NT2/D1 (cell line): Measurements from ENCODE around the gene NKAIN1.

ENCODE experiments used
- DNase-seq: peaks from one replicate; pipeline ENCODE4 v3.0.0-alpha.2; 2011; ENCODE audit warnings: low read depth, low spot score
- H3K27me3 ChIP-seq: 2 replicates; pipeline ENCODE4 v1.6.0; 2011; ENCODE audit warnings: mild to moderate bottlenecking; ENCODE audit not compliant: insufficient read length, insufficient read depth
- H3K36me3 ChIP-seq: 2 replicates; pipeline ENCODE4 v1.6.1; 2011; ENCODE audit warnings: mild to moderate bottlenecking, low read length, mixed read lengths; ENCODE audit not compliant: insufficient read depth, insufficient read length
- H3K4me1 ChIP-seq: 2 replicates; pipeline ENCODE4 v1.5.1; 2011; ENCODE audit not compliant: insufficient read depth, insufficient read length
- H3K4me3 ChIP-seq: 2 replicates; pipeline ENCODE4 v1.5.1; 2011; ENCODE audit warnings: low read depth; ENCODE audit not compliant: insufficient read length
- H3K9ac ChIP-seq: 2 replicates; pipeline ENCODE4 v1.6.0; 2011; ENCODE audit warnings: low read depth; ENCODE audit not compliant: insufficient read length
- H3K9me3 ChIP-seq: 2 replicates; pipeline ENCODE4 v1.5.1; 2011; ENCODE audit warnings: mild to moderate bottlenecking, low read length; ENCODE audit not compliant: insufficient read depth
- SUZ12 ChIP-seq: IDR thresholded peaks from 2 replicates; pipeline ENCODE4 v1.6.1; 2011; ENCODE audit not compliant: insufficient read length, insufficient read depth; ENCODE audit errors: extremely low read depth
- YY1 ChIP-seq: IDR thresholded peaks from 2 replicates; pipeline ENCODE4 v1.6.1; 2011; ENCODE audit not compliant: insufficient read length, insufficient read depth
- ZNF274 ChIP-seq: IDR thresholded peaks from 2 replicates; pipeline ENCODE4 v1.6.1; 2011; ENCODE audit warnings: mild to moderate bottlenecking, low read depth, low read length

The NKAIN1 gene

DNA sequence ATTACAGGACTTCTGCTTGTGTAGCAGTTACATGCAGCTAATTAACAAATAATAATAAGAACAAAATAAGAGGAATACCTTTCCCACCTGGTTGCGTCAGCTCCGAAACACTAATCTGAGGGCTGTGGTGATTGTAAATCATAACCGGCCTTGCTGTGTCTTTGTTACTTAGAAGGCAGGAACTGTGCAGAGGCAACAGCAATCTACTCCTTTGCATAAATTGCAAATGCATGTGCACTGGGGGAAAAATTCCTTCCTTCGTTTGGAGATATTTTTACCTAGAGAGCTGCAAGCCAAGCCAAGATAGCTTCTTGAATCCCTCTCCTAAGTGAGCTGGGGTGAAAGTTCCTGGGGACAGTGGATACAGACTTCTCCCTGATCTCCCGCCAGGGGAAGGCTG, 46.0 kb downstream of the NKAIN1 start:
- Histone ChIP-seq H3K4me3 (no peak overlapping the region), H3K36me3 (no peaks in the 10 kb centered on the region), H3K4me1 (peaks cover 16% of the 10 kb centered on the region), H3K9ac (peak overlapping the region; percentile 51), H3K27me3 (no peaks in the 10 kb centered on the region), H3K9me3 (no peaks in the 10 kb centered on the region)
- TF ChIP-seq SUZ12 (no peak), ZNF274 (no peak), YY1 (no peak)
- no peak for DNase-seq

DNA sequence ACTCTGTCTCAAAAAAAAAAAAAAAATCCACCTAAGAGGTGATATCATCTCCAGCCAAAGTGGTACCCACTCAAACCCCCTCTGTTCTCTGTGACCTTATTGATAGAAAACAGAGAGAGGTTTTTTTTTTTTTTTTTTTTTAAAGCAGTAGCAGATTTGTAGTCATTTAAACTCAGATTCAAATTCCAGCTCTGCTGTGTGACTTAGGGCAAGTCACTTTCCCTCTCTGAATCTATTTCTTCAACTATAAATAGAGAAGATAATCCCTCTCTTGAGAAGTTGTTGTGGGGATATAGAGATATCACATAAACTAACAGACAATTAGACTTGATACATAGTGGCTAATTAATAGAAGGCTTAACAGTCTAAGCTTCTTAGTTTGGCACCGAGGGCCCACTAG, 48.4 kb downstream of the NKAIN1 start:
- DNase-seq = no peak
- Histone ChIP-seq H3K27me3 (no peaks in the 10 kb centered on the region), H3K9ac (no peak overlapping the region), H3K36me3 (no peaks in the 10 kb centered on the region), H3K4me3 (no peak overlapping the region), H3K4me1 (peaks cover 11% of the 10 kb centered on the region), H3K9me3 (no peaks in the 10 kb centered on the region)
- TF ChIP-seq ZNF274 (no peak), SUZ12 (no peak), YY1 (no peak)

DNA sequence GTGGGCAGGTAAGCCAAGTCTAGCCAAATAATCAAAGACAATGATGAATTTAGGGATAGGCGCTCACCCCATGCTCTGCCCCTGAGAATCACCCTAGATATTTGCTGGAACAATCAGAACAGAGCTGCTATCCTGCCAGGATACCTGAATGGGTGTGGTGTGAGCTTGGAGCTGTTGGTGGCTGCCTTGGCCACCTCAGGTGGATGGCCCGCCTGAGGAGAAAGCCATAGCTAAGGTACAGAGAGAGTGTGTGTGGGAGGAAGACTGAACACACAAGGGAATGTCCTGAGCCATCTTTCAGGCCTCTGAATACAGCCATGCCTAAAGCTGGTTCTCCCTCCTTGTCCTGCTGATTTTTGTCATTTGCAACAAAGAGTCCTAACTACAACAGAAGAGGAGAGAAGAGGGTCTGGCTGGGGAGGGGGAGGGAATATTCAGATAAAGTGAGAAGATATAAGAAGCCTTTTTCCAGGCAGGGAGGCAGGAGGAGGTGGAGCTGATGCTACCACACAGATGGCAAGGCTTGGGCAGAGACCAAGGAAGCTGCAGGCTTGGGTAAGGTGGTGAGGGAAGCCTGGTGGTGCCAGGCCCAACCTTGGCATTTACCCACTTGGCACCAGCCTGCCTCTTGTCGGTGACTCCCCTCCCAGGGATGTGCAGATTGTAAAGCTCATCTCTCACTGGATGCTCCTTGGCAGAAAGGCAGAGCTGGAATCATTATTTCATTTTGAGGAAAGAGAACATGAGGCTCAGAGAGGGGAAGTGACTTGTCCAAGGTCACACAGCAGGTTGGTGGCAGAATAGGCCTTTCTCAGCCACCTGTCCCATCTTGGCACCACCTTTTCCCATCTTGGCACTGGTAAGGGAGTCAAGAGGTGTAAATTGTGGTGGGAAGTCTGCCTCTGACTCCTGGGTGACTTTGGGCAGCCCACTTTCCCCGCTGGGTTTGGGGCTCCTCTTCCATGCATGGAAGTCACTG, 49.7 kb downstream of the NKAIN1 start:
- TF ChIP-seq ZNF274 = no peak
- no peak for TF ChIP-seq SUZ12
- no peak for TF ChIP-seq YY1

DNA sequence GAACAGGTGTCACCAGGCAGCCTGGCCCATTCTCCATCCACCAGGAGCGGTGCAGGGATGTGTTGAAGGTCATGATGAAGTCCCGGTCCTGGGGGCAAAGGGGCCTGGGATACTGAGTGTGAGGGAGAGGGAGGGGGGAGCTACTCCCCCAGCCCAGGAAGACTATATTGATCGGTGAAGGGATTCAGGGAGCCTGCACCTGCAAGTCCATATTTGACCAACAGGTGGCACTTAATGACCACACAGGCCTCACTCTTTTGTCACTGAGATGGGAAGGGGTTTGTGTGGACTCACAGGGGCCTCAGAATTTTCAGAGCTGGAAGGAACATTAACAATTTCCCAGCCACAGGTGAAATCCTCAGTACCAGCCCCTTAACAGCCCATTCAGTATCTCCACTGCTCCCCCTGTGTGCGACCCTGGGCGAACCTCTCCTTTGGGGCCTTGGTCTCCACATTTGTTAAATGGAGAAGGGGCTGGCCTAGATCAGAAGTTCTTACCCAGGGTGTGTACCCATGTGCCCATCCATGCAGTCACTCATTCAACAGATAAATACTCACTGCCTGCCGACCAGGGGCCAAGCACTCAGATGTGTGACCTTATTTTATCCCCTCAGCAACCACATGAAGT, 55.6 kb downstream of the NKAIN1 start:
- Histone ChIP-seq H3K9me3 (no peaks in the 10 kb centered on the region), H3K4me1 (no peaks in the 10 kb centered on the region), H3K4me3 (no peak overlapping the region), H3K36me3 (peaks cover 18% of the 10 kb centered on the region), H3K9ac (no peak overlapping the region), H3K27me3 (no peaks in the 10 kb centered on the region)
- peak; percentile 69 for DNase-seq
- TF ChIP-seq YY1 (no peak), SUZ12 (no peak), ZNF274 (no peak)

More for the DNA sequence above, 49.7 kb downstream of the NKAIN1 start:
- Histone ChIP-seq H3K4me3 (no peak overlapping the region), H3K27me3 (no peaks in the 10 kb centered on the region), H3K36me3 (no peaks in the 10 kb centered on the region), H3K9ac (no peak overlapping the region), H3K9me3 (no peaks in the 10 kb centered on the region), H3K4me1 (peaks cover 11% of the 10 kb centered on the region)
- DNase-seq = no peak

DNA sequence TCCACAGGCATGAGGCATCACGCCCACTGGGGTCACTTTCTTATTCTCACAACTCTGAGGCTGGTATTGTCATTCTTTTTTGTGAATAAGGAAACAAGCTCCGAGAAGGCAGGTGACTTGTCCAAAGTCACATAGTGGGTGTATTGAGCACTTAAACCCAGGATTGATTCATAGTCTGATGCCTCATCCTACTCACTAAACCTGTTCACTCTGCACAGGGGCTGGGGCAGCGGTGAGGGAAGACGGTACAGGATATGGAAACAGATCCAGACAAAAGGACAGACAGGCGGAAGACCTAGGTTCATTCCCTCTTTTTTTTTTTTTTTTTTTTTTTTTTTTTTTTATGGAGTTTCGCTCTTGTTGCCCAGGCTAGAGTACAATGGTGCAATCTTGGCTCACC, 56.6 kb downstream of the NKAIN1 start:
- H3K36me3 ChIP-seq = peaks cover 18% of the 10 kb centered on the region
- H3K4me3 ChIP-seq = no peak overlapping the region
- H3K9me3 ChIP-seq = no peaks in the 10 kb centered on the region; the same call in 1 of the 2 replicates
- no peak for DNase-seq
- no peak for TF ChIP-seq ZNF274
- TF ChIP-seq SUZ12 = no peak
- TF ChIP-seq YY1 = no peak
- no peaks in the 10 kb centered on the region for H3K27me3 ChIP-seq
- H3K9ac ChIP-seq = no peak overlapping the region
- no peaks in the 10 kb centered on the region for H3K4me1 ChIP-seq

DNA sequence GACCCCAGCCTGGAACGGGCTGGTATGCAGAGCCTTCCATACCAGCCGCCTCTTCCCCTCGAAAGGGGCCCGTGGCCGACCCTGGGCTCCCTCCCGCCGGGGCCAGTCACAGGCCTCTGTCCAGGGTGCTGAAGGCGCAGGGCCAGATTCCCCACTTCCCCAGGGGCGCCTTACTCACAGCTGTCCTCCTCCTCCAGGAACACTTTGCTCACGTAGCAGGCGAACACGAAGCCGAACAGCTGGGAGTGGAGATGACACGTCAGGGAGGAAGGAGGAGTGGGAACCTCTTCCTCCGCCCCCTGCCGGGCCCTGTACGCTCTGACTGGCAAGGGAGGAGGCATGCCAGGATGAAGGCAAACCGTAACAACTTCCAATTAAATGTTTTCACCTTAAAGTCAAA, 57.3 kb downstream of the NKAIN1 start:
- Histone ChIP-seq H3K9ac (no peak overlapping the region), H3K36me3 (peaks cover 18% of the 10 kb centered on the region), H3K27me3 (no peaks in the 10 kb centered on the region), H3K4me1 (no peaks in the 10 kb centered on the region), H3K4me3 (no peak overlapping the region), H3K9me3 (no peaks in the 10 kb centered on the region; the same call in 1 of the 2 replicates)
- DNase-seq = no peak
- TF ChIP-seq YY1 (no peak), SUZ12 (no peak)

DNA sequence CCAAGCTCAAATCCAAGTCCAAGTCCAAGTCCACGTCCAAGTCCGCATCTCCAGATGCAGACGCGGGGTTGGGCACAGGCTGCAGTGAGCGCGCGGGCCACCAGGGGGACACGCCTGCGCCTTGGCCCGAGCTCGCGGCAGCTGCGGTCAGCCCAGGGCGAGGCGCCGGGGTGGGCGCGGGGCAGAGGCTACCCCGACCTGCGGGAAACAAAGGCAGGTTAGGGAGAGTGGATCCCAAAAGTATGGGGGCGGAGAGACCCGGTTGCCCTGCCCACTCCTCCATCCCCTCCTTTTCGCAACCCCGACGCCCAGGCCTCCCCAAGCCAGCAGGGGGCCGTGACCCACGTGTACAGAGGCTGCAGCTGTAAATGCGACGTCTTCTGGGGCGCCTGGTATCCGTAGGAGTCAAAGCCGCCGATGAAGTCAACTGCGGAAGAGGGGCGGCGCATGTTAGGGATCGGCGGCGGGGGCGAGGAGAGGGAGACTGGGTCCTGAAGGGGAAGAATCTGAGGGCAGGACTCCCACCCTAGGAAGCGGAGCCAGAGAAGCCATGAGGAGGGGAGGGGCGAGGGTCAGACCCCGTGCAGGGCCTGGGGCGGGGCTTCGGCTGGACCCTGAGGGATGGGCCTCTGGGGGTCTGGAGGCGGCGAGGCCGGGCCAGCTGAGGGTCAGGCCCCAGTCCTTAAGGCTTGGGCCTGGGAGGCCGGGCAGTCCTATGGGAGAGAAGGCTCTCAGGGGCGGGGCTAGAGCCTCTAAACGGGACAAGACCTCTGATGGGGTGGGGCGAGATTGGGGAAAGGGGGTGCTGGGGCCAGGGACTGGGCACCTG, 58.0 kb downstream of the NKAIN1 start:
- Histone ChIP-seq H3K9ac (no peak overlapping the region), H3K9me3 (no peaks in the 10 kb centered on the region; the same call in 1 of the 2 replicates), H3K27me3 (no peaks in the 10 kb centered on the region), H3K36me3 (peaks cover 18% of the 10 kb centered on the region), H3K4me3 (no peak overlapping the region), H3K4me1 (no peaks in the 10 kb centered on the region)
- no peak for DNase-seq
- TF ChIP-seq YY1 = no peak
- no peak for TF ChIP-seq SUZ12
- TF ChIP-seq ZNF274 = no peak
